CD4-positive, alpha-beta T cell treated with Interleukin-4 for 1 hour (primary cell): Measurements from ENCODE around the gene PLA2G4E.
A peak's percentile ranks its signal among the peaks of the same experiment; 100 is the strongest.

Experiments used
- DNase-seq, 2 donors: peaks; one replicate each; pipeline ENCODE4 v3.0.0-alpha.2; 2020 to 2022

PLA2G4E gene

DNA sequence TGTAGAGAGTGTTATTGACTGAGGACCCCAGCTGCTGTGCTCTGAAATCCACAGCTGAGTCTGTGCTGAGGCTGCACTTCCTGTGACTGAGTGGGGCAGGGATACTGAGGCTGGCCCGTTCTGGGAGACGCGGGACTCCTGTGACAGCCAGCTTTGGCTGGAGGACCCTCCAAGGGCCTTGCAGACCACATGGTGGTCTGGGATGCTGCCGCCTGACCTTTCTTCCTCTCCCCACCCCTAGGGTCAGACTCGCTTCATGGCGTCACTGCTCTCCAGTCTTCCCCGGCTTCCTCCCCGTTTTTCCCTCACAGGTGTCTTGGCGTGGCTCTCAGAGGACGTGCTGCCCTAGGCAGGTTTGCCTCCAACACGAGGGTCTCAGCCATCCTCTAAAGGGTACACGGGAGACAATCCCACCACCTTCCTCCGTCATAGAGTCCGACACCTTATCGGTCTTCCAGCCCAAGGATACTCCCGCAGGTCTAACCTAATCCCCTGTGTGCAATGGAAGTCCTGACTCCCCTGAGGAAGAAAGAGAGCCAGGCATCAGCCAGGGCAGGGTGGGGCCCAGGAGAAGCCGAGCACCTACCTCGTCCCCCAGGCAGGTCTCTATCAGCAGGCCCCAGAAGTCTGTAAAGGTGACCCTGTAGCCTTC lies 28.6 kb downstream of the PLA2G4E start:
- no peak for DNase-seq

DNA sequence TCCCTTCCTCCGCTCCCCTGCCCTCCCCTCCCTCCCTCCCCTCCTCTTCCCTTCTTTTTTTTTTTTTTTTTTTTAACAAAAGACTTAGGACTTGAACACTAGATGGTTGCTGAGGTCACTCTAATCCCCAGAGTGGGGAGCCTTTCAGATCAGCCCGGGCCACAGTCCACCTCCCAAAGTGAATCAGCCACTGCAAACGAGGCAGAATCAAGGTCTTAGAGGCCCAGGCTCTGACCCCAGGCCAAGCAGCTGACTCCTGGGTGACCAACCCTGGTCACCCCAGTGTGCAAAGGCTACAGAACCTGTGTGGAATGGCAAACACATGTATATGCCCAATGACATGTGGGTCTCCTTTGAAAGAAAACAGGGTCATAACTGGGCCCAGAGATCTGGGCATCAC lies 30.2 kb downstream of the PLA2G4E start:
- no peak for DNase-seq

DNA sequence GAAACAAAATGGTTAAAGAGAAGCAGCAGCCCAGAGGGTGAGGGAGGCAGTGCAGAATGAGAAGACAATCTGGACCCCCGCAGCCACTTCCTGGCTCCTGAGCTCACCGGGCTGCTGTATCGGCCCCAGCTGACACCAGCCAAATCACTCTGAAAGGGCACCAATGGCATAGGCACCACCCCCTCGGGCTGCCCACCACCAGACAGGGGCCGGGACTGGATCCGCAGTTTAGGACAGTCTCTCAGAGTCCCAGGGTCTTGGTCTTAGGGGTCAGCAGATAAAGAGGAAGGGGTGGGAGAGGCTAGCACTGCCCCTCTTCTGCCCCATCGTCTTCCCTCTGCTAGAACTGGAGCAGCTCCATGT lies 30.6 kb downstream of the PLA2G4E start:
- DNase-seq, result no peak

DNA sequence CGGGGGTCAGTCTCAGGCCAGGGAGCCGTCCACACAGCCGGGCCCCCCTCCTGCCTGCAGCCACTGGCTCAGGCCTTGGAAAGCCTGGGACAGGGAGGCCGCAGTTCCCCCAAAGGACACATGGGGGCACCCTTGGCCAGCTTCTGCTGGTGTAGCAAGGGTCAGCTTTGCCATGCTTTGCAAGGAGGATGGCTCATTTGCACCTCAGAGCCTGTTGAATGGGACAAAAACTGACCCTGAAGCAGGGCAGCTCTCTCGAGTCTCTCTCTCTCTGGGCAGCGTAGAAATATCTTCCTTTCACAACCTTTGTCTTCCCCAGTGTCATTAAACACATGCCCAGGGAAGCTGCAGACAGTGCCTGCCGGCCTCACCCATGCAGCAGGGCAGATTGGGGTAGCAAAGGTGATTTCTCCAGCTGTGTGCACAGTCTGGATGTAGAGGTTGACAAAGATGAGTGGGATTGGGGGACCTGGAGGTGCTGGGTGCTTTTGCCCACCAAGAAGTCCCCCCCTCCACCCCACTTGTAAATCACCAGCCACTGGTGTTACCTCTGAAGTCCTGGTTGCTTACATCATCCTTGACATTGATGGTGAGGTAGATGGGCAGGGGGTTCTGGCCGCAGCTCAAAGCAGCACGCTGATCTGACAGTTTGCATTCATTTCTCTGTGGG lies 31.1 kb downstream of the PLA2G4E start:
- DNase-seq, result peak; percentile 79 to 80

DNA sequence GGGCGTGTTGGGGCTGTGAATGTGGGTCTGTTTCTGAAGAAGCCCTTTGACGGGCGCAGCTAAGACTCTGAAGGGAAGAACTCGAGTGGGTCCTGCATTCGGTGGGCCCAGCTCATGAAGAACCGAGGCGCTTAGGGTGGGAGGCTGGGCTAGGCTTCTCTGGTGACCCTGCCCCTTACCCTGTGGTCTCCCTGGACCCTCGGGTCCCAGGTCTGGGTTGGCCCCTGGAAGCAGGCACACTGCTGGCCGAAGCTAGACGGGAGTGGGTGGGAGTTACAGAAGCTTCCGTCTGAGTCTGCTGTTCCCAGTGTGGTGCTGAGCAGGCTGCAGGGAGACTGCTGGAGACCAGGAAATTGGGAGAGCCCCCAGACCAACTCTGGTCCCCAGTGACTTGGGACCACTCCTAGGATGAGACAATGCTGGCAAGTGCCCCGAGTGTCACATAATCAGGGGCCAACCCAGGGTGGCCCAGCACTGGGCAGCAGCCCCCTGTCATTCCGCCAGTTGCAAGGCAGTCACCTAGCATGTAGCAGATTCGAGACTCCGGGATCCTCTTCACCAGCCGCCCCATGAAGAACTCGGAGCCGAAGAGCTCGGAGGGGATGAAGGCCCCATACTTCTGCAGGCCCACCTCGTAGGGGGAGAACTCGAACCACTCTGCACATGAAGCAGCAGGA lies 31.8 kb downstream of the PLA2G4E start:
- no peak for DNase-seq

DNA sequence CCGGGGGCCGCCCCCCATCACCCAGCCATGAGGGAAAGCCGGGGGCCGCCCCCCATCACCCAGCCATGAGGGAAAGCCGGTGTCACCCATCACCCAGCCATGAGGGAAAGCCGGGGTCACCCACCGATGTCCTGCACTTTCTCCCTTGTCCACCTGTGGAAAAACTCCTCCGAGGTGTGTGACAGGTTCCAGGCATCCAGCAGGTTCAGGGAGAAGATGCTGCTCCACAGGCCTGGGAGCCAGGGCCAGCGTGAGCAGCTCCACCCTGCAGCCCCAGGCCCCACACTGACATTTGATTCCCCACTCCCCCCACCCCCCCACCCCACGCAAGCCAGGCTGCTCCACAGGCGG lies 32.9 kb downstream of the PLA2G4E start:
- no peak for DNase-seq

DNA sequence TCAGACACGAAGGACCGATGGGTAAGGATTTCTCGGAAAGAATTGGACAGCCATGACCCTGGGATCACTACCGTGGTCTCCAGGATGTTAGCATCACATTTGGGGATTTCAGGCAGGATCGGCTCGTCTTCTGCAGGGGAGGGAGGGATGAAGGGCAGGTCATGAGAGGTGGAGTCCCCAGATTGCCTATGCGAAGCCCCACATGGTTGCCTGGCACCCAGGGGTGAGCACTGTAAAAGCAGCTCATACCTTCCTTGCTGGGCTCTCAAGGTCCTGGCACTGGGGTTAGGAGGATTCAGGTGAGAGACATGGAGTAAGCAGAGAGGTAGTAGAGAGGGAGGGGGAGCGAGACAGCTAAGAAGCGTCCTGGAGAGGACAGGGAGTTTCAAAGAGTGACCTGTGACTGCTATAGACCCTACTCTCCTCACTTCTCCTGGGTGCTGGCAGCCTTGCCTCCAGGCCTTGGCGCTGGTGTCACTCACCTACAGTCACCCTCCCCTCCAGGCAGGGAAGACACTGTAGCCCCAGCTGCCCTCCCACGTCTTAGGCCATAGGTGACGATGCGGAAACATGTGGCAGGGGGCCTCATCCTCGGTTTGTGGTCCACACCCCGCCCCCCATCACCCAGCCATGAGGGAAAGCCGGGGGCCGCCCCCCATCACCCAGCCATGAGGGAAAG lies 33.5 kb downstream of the PLA2G4E start:
- no peak for DNase-seq

DNA sequence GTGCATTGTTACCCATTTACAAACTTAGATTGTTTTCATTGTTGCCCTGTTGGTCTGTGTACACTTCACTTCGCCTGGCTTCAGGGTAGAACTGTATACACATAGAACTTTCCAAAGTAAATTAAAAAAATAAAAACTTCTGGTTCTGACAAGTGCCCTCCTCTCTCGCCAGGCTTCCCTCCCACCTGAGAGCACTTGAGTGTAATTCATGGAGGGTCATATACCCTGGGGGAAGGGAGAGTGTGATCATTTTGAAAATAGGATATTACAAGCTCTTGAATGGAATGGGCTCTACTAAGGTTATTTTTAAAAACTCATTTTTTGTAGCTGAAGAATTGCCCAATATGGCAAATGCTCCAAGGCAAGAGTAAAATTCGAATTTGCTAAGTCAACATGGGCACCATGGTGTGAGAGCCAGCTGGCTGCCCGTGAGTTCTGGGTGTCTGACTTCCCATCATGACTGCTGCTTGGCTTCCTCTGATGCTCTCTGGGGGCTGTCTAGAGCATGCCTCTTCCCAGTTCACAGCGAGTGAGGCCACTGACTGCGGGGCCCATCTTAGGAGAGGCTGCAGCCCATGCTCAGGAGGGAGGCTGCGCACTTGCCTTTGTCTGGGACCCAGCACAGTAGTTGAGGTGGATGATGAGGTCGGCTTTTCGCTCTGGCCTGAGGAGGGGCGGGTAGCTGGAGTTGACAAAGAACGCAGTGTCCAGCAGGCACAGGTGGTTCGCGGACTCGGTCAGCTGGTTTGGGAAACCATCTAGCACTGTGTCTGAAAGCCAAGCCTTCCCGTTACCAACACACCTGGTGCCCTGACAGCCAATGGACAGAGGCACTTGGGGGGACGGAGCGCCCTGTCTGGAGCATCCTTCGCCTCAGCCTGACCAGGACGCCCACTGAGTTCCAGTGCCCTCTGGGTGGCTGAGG lies 35.3 kb downstream of the PLA2G4E start:
- no peak for DNase-seq

DNA sequence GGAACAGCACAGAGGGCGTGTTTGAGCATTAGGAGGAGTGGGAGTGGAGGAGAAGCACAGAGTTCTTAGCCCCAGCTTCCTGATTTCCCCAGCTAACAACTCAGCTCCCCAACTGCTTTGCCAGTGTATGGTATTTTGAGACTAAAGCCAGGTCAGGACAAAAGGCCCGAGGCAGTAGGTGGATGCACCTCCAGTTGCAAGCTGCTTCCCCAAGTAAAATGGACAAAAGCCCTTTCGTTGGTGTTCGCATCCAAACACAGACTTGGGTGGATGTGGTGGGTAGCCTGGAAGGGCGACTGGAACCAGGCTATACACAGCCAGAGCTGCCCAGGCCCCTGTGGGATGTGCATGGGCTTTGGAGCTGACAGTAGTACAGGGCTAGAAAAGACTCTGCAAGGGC lies 36.2 kb downstream of the PLA2G4E start:
- no peak for DNase-seq

DNA sequence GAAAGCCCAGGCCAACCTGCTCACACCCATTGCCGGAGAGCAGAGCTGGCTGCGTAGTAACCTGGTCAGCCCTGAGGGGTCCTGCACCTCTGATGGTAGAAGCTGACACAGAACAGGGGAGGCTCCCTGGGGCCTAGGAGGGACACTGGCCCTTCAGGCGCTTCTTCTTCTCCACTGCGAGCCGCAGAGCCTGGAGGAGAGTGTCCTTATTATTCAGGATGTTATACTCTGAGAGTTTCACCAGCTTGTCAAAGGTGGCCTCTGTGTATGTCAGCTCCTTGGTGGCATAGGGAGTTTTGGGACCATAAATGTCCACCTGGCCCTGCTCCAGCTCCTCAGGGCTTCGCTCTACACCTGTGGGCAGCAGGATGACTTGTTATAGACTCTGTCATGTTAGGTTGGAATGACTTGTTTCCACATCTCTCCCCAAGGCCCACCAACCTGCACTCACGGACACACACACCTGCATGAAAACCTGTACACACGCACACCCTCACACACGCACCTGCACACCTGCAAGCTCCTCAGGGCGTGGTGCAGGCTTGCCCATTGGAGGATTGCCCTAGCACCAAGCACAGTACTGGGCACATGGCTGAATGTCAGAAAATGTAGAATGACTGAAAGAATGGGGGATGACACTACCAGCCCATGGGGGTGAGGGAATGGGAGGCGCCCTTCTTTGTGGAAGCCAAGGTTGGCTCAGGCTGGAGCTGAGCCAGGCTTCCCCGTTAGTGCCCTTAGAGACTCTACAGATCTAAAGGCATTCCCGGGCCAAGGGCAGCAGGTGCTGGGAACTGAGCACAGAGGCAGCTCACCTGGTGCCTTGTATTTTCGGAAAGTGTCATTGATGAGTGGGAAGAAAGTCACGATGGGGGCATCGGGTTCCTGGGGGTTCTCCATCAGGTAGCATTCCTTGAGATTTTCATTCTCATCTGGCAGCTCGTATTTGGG lies 36.9 kb downstream of the PLA2G4E start:
- no peak for DNase-seq

DNA sequence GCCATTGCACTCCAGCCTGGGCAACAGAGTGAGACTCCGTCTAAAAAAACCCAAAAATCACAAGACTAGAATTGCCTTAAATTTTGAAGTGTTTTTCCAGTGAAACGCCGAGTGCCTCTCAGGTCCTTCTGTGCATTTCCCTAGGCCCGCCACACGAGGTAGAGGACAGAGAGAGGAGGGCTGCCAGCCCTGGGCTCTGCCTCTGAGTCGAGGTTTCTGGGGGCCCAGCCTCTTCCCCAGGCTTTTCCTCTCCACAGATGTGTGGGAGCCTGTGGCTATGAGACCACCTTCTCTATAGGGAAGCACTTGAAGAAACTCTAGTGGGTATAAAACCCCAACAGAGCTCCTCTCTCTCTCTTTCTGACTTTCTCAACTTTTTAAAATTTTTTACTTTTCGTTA lies 37.6 kb downstream of the PLA2G4E start:
- DNase-seq, result no peak

DNA sequence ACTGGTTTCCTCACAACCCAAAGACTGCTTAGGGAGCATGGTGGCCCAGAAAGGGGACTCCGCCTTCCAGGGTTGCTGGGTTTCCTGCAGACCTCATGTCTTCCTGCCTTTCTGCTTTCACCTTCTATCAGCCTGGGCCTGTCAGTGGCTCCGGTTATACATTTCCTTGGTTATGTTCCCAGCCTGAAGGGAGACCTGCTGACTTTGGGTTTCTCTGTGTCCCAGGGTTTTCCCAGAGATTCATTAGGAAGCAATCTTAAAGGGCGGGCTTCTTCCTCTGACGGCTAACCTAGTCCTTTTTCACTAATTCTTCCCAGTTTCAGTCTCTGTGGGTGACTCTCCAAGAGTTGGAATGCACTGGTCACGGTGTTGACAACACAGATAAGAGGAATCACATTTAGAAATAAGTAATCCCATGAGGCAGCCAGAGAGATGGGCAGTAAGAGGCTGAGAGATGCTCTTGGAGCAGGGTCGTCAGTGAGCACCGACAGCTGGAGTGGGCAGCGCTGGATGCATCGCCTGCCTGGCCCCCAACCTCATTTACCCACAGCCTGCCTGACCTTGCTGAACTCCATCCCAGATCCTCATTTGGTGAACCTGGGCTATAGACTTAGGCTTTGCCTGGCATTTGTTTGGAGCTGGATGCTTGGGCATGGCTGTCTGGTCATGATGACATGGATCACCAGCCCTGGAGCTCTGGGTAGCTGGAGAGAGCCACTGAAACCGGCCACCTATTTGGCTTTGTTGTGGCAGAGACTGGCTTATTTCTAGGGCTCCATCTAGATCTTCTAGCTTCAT lies 38.5 kb downstream of the PLA2G4E start:
- DNase-seq, result no peak

DNA sequence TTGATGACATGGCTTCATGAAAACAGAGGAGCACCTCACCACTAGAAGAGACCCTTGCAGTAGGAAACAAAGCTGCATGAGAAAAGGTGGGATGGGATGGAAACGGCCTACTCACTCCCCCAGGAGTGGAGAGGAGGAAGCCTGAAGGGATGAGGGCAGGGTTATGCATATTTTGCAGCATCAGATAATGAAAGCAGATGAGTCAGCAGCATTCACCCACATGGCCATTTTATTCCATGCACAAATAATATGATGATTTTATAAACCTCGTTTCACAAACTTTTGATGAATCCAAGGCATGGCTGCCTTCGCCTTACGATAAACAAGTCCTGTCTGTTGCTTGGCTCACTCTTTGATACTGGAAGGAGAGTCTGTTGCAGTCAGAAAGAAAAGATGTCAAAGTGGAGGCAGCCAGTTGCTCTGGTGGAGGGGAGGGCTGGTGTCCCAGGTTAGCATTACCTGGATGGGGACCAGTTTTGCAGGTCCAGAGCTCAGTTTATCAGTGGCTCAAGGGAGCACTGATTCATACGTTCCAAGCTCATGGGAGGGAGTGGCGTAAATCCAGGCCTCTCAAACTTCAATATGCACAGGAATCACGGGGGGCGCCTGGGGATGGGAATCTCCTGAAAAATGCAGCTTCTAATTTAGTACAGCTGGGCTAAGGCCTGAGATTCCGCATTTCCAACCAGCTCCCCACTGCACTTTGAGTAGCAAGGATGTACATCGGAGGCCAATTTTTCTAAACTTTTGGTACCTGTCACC lies 39.3 kb downstream of the PLA2G4E start:
- DNase-seq, result no peak

DNA sequence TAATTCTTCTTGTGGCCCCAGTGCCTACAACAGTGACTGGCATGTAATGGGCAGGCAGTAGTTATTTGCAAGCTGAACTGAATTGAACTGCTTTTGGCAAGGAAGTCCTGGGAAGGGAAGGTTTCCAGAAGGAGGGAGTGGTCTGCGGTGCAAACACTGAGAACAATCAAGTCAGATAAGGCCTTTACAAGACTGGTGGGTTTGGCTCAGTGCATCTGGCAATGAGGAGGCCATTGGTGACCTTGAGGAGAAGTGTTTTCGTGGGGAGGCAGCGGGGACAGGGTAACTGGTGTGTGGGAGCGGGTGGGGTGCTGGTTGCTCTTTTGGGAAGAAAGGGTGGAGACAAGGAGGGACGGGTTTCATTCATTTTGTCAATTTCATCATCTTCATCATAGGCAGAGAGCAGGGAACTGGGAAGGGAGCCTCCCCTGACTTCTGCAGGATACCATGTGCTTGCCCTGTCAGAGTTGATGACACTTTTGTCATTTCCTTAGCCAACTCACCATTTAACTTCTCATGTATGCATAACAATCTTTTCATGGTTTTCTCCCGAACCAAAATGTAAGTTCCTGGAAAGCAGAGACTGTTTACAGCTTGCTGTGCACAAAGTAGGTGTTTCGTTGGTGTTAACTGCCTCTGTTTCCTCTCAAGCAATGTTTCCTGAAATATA lies 40.1 kb downstream of the PLA2G4E start:
- DNase-seq, result no peak

DNA sequence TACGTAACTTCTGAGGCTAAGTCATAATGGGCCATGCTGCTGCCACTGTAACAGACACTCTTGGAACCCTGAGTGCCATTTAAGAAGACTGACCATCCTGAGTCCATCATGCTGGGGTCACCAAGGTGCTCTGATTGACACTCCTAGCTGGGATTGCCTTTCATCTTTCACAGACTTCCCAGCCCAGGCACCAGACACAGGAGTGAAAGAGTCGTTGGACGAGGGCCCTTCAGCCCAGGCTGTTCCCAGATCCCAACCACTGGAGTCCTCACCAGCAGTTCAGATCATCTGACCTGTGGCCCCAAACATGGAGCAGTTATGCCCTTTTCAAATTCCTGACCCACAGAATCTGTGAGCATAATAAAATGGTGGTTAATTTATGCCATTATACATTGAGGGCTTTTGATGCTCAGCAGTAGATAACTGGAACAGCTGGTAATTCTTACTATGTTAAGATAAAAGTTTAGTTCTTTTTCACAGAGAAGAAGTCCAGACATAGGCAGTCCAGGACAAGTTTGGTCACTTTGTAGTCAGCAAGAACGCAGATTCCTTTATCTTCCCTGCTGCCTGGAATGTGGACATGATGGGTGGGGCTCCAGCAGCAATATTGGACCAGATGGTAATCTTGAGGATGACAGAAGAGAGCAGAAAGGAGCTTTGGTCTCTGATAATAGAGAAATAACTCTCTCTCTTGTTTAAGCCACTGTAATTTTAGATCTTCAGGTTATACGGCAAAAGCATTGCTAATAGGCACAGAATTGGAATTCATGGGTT lies 41.2 kb downstream of the PLA2G4E start:
- DNase-seq, result no peak

DNA sequence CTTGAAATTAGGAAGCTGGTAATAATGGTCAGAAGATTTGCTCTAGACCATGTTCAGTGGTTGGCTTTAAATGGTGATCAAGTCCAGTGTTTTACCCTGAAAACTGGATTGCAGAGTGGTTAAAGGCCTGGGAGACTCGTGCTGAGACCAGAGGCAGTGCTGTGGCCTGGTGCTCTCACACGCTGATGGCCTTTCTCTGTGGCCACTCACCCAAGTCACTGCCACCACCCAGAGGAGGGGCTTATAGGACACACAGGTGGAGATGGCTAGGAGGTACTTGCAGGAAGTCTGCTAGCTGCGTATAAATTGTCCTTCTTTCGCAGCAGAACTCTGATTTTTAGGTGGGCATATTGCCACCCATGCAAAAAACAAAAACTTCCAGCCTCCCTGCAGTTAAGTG lies 42.3 kb downstream of the PLA2G4E start:
- no peak for DNase-seq

DNA sequence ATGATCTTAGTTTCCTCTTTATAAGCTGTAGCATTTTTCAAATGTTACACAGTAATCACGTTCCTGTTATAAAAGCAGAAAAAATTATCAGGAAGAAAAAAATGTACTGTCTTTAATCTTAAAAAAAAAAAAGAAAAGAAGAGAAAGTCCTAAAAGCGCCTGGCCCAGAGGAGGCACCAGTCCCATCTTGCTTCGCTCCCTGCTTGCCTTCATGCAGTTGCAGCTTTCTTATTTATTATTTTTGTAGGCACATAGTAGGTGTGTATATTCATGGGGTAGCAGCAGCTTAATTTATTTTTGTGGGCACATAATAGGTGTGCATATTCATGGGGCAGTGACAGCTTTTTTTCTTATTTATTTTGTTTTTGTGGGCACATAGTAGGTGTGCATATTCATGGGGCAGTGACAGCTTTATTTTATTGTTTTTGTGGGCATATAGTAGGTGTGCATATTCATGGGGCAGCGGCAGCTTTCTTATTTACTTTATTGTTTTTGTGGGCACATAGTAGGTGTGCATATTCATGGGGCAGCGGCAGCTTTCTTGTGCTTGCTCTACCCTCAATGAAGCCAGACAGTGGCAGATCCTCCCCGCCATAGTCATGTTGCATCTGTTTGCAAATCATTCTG lies 43.0 kb downstream of the PLA2G4E start:
- no peak for DNase-seq

DNA sequence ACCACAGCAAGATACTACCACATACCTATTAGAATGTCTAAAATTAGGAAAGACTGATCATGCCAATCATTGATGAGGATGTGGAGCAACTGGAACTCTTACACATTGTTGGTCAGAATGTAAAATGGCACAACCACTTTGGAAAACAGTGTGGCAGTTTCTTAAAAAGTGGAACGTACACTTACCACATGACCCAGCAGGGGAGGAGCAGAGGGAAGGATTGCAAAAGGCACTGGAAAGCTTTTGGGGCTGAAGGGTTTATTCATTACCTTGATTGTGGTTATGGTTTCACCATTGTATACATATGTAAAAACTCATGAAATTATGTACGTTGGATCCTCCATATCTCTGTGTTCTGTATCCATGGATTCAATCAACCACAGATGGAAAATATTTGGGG lies 45.2 kb downstream of the PLA2G4E start:
- DNase-seq, result no peak
